Loucy (cell line): ENCODE data around the gene GGPS1.
A peak's percentile ranks its signal among the peaks of the same experiment; 100 is the strongest.
"Not testable (repeated sequence)": the region's sequence is repeated elsewhere in the genome, so short reads cannot be mapped to it uniquely, and the experiment has no call there.

Source experiments
- H2AFZ ChIP-seq: fragments of 200-600 bp; sonication (generic); 2 replicates; pipeline ENCODE4 v1.6.0; 2016; ENCODE audit warnings: antibody characterized with exemption, mild to moderate bottlenecking, low read length, moderate library complexity
- H3F3A ChIP-seq: fragments of 200-600 bp; 2 replicates; pipeline ENCODE4 v1.6.0; 2016; ENCODE audit warnings: antibody characterized with exemption, low read depth, mild to moderate bottlenecking
- H3K27me3 ChIP-seq: fragments of 200-600 bp; sonication (generic); 2 replicates; pipeline ENCODE4 v1.6.1; 2014; ENCODE audit warnings: low read length, mild to moderate bottlenecking; ENCODE audit not compliant: insufficient read depth, poor library complexity, severe bottlenecking
- H3K36me3 ChIP-seq: fragments of 200-600 bp; sonication (generic); 2 replicates; pipeline ENCODE4 v1.6.1; 2016; ENCODE audit warnings: low read length; ENCODE audit not compliant: insufficient read depth
- H3K4me1 ChIP-seq: fragments of 200-600 bp; sonication (generic); 2 replicates; pipeline ENCODE4 v1.5.1; 2014; ENCODE audit warnings: low read length, mild to moderate bottlenecking; ENCODE audit not compliant: insufficient read depth, poor library complexity, severe bottlenecking
- H3K4me2 ChIP-seq: fragments of 200-600 bp; sonication (generic); 2 replicates; pipeline ENCODE4 v1.6.0; 2014; ENCODE audit warnings: antibody characterized with exemption, low read length, low read depth, mild to moderate bottlenecking; ENCODE audit not compliant: poor library complexity, severe bottlenecking
- H3K4me3 ChIP-seq: fragments of 200-600 bp; sonication (generic); 2 replicates; pipeline ENCODE4 v1.5.1; 2014; ENCODE audit warnings: low read length, mild to moderate bottlenecking, mixed read lengths; ENCODE audit not compliant: poor library complexity, severe bottlenecking
- H3K79me2 ChIP-seq: fragments of 200-600 bp; sonication (generic); 2 replicates; pipeline ENCODE4 v1.6.1; 2014; ENCODE audit warnings: low read length; ENCODE audit not compliant: insufficient read depth
- H3K9ac ChIP-seq: fragments of 200-600 bp; sonication (generic); 2 replicates; pipeline ENCODE4 v1.6.0; 2014; ENCODE audit warnings: mild to moderate bottlenecking, low read depth, low read length, moderate library complexity; ENCODE audit not compliant: poor library complexity, severe bottlenecking
- H3K9me2 ChIP-seq: fragments of 200-600 bp; sonication (generic); replicated peaks from 2 replicates; pipeline ENCODE4 v1.6.1; 2016; ENCODE audit warnings: low read depth, low read length, mixed read lengths
- H3K9me3 ChIP-seq: fragments of 200-600 bp; sonication (generic); 2 replicates; pipeline ENCODE4 v1.6.1; 2014; ENCODE audit warnings: mild to moderate bottlenecking, antibody characterized with exemption, low read length, low read depth; ENCODE audit not compliant: insufficient read depth
- H4K20me1 ChIP-seq: fragments of 200-600 bp; sonication (generic); 2 replicates; pipeline ENCODE4 v1.6.0; 2014; ENCODE audit warnings: antibody characterized with exemption, low read length, mild to moderate bottlenecking; ENCODE audit not compliant: insufficient read depth, poor library complexity, severe bottlenecking
- CTCF ChIP-seq: fragments of 200-600 bp; sonication (generic); conservative IDR thresholded peaks from 2 replicates; pipeline ENCODE4 v1.5.1; 2014; ENCODE audit warnings: mild to moderate bottlenecking, antibody characterized with exemption, low read length
- EZH2phosphoT487 ChIP-seq: fragments of 200-600 bp; IDR thresholded peaks from 2 replicates; pipeline ENCODE4 v1.6.1; 2018; ENCODE audit warnings: antibody characterized with exemption, mild to moderate bottlenecking, moderate library complexity, borderline replicate concordance

The GGPS1 gene

GRCh38 chr1:235304549-235305451, 23.6 kb upstream of the GGPS1 start:
- Histone ChIP-seq H3K9me2 (no peaks in the 10 kb centered on the region), H4K20me1 (peaks cover 77% of the 10 kb centered on the region), H3K4me2 (peak overlapping the region; percentile 60), H3K27me3 (no peaks in the 10 kb centered on the region), H3K4me1 (peaks cover 22% of the 10 kb centered on the region), H3K36me3 (0 out of 2 replicates have a peak, but pooled peaks cover 5% of the 10 kb centered on the region), H3K79me2 (peaks cover 89% of the 10 kb centered on the region), H3K4me3 (peak overlapping the region; percentile 23), H3K9ac (no peak overlapping the region), H2AFZ (no peak overlapping the region), H3K9me3 (no peaks in the 10 kb centered on the region), H3F3A (no peaks in the 10 kb centered on the region)
- TF ChIP-seq EZH2phosphoT487 (peak; percentile 14; the same call in 1 of the 2 replicates), CTCF (no peak)

GRCh38 chr1:235307158-235308124, 20.9 kb upstream of the GGPS1 start:
- Histone ChIP-seq H3K4me2 (no peak overlapping the region), H3K9ac (no peak overlapping the region), H4K20me1 (peaks cover 82% of the 10 kb centered on the region), H2AFZ (no peak overlapping the region), H3K9me3 (no peaks in the 10 kb centered on the region), H3F3A (no peaks in the 10 kb centered on the region), H3K36me3 (peaks cover 12% of the 10 kb centered on the region; the same call in 1 of the 2 replicates), H3K4me3 (no peak overlapping the region), H3K79me2 (peaks cover 89% of the 10 kb centered on the region), H3K4me1 (peaks cover 25% of the 10 kb centered on the region), H3K27me3 (no peaks in the 10 kb centered on the region), H3K9me2 (no peaks in the 10 kb centered on the region)
- TF ChIP-seq CTCF = no peak
- TF ChIP-seq EZH2phosphoT487 = no peak

- H3K9ac ChIP-seq, H2AFZ ChIP-seq, H3K36me3 ChIP-seq, H3K9me3 ChIP-seq, H3F3A ChIP-seq, H3K4me3 ChIP-seq, H3K4me2 ChIP-seq, H3K27me3 ChIP-seq, H3K9me2 ChIP-seq: not testable (repeated sequence)
- Histone ChIP-seq H4K20me1 (peaks cover 84% of the 10 kb centered on the region), H3K4me1 (peaks cover 24% of the 10 kb centered on the region), H3K79me2 (peaks cover 89% of the 10 kb centered on the region)
Measured at GRCh38 chr1:235309206-235309605, 19.2 kb upstream of the GGPS1 start.
